Uterus (tissue), 2 donors: ENCODE measurements around the gene FDX2.

Source experiments
- CTCF ChIP-seq, 4 experiments: fragments of 200-600 bp in 2 of 4; fragments of 450-650 bp in 2 of 4; sonication (generic) in 2 of 4; IDR thresholded peaks; one replicate each; pipeline ENCODE4 v1.5.1; 2016 to 2019; ENCODE audit warnings: antibody characterized with exemption in 4 of 4, mild to moderate bottlenecking in 2 of 4, moderate library complexity in 1 of 4
- POLR2A ChIP-seq, 2 donors: fragments of 450-650 bp; IDR thresholded peaks; one replicate each; pipeline ENCODE4 v1.6.1; 2016; ENCODE audit warnings: antibody characterized with exemption in 2 of 2, mild to moderate bottlenecking in 1 of 2, moderate library complexity in 1 of 2

- TF ChIP-seq POLR2A (IDR thresholded peaks at IDR 0.05) (no peak), CTCF (IDR thresholded peaks at IDR 0.05) (no peak)
Observed at GRCh38 chr19:10356431-10356830, 40.6 kb upstream of the FDX2 start.
